HEK293 (cell line): Measurements from ENCODE around the gene HOXC5.
A peak's percentile ranks its signal among the peaks of the same experiment; 100 is the strongest.

ENCODE experiments used
- CTCF ChIA-PET: fragments of 350-600 bp; formaldehyde crosslinking; extraction: SDS; loops from one replicate; lab custom pipeline; 2021; ENCODE audit warnings: antibody characterized with exemption; lab: Yijun Ruan, JAX
- POLR2A ChIA-PET: fragments of 300-600 bp; formaldehyde crosslinking; extraction: SDS; loops from one replicate; lab custom pipeline; 2020; ENCODE audit warnings: antibody characterized with exemption, inconsistent platforms; lab: Yijun Ruan, JAX
- H3K27ac ChIP-seq: fragments of 200-500 bp; sonication (Bioruptor generic); 2 replicates; pipeline ENCODE4 v1.5.1; 2014; ENCODE audit warnings: low read depth, low read length, control low read depth, inconsistent platforms; ENCODE audit errors: extremely low read depth
- H3K36me3 ChIP-seq, 2 experiments: fragments of 200-500 bp in 1 of 2; sonication (Bioruptor generic) in 1 of 2; 1 replicate in 1 of 2; 2 replicates in 1 of 2; pipeline ENCODE4 v1.5.1; 2014 to 2017; ENCODE audit warnings: inconsistent platforms in 2 of 2, low read length in 2 of 2; ENCODE audit not compliant: control insufficient read depth in 2 of 2, insufficient read depth in 1 of 2
- H3K4me1 ChIP-seq: fragments of 200-500 bp; sonication (Bioruptor generic); 2 replicates; pipeline ENCODE4 v1.5.1; 2014; ENCODE audit warnings: mild to moderate bottlenecking, low read length, inconsistent platforms; ENCODE audit not compliant: control insufficient read depth, insufficient read depth
- H3K4me3 ChIP-seq: 2 replicates; pipeline ENCODE4 v1.5.1; 2011; ENCODE audit warnings: low read depth, mild to moderate bottlenecking, control low read depth, low read length, moderate library complexity
- H3K9me3 ChIP-seq: fragments of 200-500 bp; sonication (Bioruptor generic); 2 replicates; pipeline ENCODE4 v1.5.1; 2014; ENCODE audit warnings: low read depth, low read length, inconsistent platforms; ENCODE audit not compliant: control insufficient read depth, insufficient read depth
- KLF7 ChIP-seq: fragments of 450-650 bp; formaldehyde crosslinking; IDR thresholded peaks from 2 replicates; pipeline ENCODE4 v1.5.1; 2016; ENCODE audit warnings: missing biosample characterization, missing genetic modification characterization, borderline replicate concordance
- MZF1 ChIP-seq: fragments of 450-650 bp; formaldehyde crosslinking; IDR thresholded peaks from 2 replicates; pipeline ENCODE4 v1.5.1; 2017; ENCODE audit warnings: missing biosample characterization, missing genetic modification characterization, borderline replicate concordance
- OVOL3 ChIP-seq: fragments of 450-650 bp; formaldehyde crosslinking; IDR thresholded peaks from 2 replicates; pipeline ENCODE4 v1.5.1; 2016; ENCODE audit warnings: missing biosample characterization, missing genetic modification characterization
- PRDM2 ChIP-seq: fragments of 450-650 bp; formaldehyde crosslinking; IDR thresholded peaks from 2 replicates; pipeline ENCODE4 v1.5.1; 2016; ENCODE audit warnings: missing biosample characterization, missing genetic modification characterization, borderline replicate concordance
- SP2 ChIP-seq: fragments of 450-650 bp; formaldehyde crosslinking; IDR thresholded peaks from 2 replicates; pipeline ENCODE4 v1.5.1; 2016; ENCODE audit warnings: missing biosample characterization, missing genetic modification characterization
- ZBTB6 ChIP-seq: fragments of 450-650 bp; formaldehyde crosslinking; IDR thresholded peaks from 2 replicates; pipeline ENCODE4 v1.5.1; 2017; ENCODE audit warnings: missing biosample characterization, missing genetic modification characterization
- ZFP69B ChIP-seq: fragments of 450-650 bp; formaldehyde crosslinking; IDR thresholded peaks from 2 replicates; pipeline ENCODE4 v1.5.1; 2016; ENCODE audit warnings: missing biosample characterization, missing genetic modification characterization
- ZIC2 ChIP-seq: fragments of 450-650 bp; formaldehyde crosslinking; IDR thresholded peaks from 2 replicates; pipeline ENCODE4 v1.5.1; 2016; ENCODE audit warnings: missing biosample characterization, missing genetic modification characterization
- ZNF214 ChIP-seq: fragments of 450-650 bp; formaldehyde crosslinking; IDR thresholded peaks from 2 replicates; pipeline ENCODE4 v1.5.1; 2017; ENCODE audit warnings: missing biosample characterization, mild to moderate bottlenecking, missing genetic modification characterization, borderline replicate concordance
- ZNF324 ChIP-seq: fragments of 450-650 bp; formaldehyde crosslinking; IDR thresholded peaks from 2 replicates; pipeline ENCODE4 v1.5.1; 2016; ENCODE audit warnings: missing biosample characterization, missing genetic modification characterization
- ZNF37A ChIP-seq: fragments of 450-650 bp; IDR thresholded peaks from 2 replicates; pipeline ENCODE4 v1.5.1; 2018; ENCODE audit warnings: missing biosample characterization, missing genetic modification characterization
- ZNF473 ChIP-seq: fragments of 450-650 bp; formaldehyde crosslinking; IDR thresholded peaks from 2 replicates; pipeline ENCODE4 v1.5.1; 2017; ENCODE audit warnings: missing biosample characterization, missing genetic modification characterization
- ZNF530 ChIP-seq: fragments of 450-650 bp; formaldehyde crosslinking; IDR thresholded peaks from 2 replicates; pipeline ENCODE4 v1.5.1; 2016; ENCODE audit warnings: low read depth, missing biosample characterization, missing genetic modification characterization
- ZNF558 ChIP-seq: fragments of 450-650 bp; formaldehyde crosslinking; IDR thresholded peaks from 2 replicates; pipeline ENCODE4 v1.5.1; 2016; ENCODE audit warnings: missing biosample characterization, missing genetic modification characterization
- ZNF580 ChIP-seq: fragments of 450-650 bp; formaldehyde crosslinking; IDR thresholded peaks from 2 replicates; pipeline ENCODE4 v1.5.1; 2016; ENCODE audit warnings: missing biosample characterization, missing genetic modification characterization
- ZNF624 ChIP-seq: fragments of 450-650 bp; formaldehyde crosslinking; IDR thresholded peaks from 2 replicates; pipeline ENCODE4 v1.5.1; 2017; ENCODE audit warnings: missing biosample characterization, missing genetic modification characterization
- ZNF677 ChIP-seq: fragments of 450-650 bp; IDR thresholded peaks from 2 replicates; pipeline ENCODE4 v1.5.0; 2018; ENCODE audit warnings: missing biosample characterization, mild to moderate bottlenecking, missing genetic modification characterization, moderate library complexity
- ZNF837 ChIP-seq: fragments of 450-650 bp; formaldehyde crosslinking; IDR thresholded peaks from 2 replicates; pipeline ENCODE4 v1.5.1; 2016; ENCODE audit warnings: missing biosample characterization, missing genetic modification characterization
- ZNF843 ChIP-seq: fragments of 450-650 bp; formaldehyde crosslinking; IDR thresholded peaks from 2 replicates; pipeline ENCODE4 v1.5.1; 2016; ENCODE audit warnings: missing biosample characterization, missing genetic modification characterization

The HOXC5 gene

GRCh38 chr12:54045868-54046521 lies 13.1 kb downstream of the HOXC5 start:
- H3K4me3 ChIP-seq, result no peak overlapping the region
- ChIA-PET CTCF (interaction anchor here (0.7 to 0.9 kb wide), 2 partner anchors 23 to 155 kb away, joined by 4 read pairs; no protein-coding TSS in a partner anchor), POLR2A (interaction anchor here (0.6 to 2.0 kb wide), 2 partner anchors 8 to 28 kb away, joined by 5 to 15 read pairs; partner anchors contain the start of gene HOXC4)
- no peaks in the 10 kb centered on the region for H3K9me3 ChIP-seq
- peaks cover 7 to 36% of the 10 kb centered on the region in 2 experiments for H3K36me3 ChIP-seq
- no peak overlapping the region for H3K27ac ChIP-seq
- no peak for TF ChIP-seq ZNF843
- no peak for TF ChIP-seq ZNF624 (tag by site-specific recombination)
- no peak for TF ChIP-seq ZNF837 (tag by site-specific recombination)
- TF ChIP-seq PRDM2 (tag by site-specific recombination), result no peak
- no peak for TF ChIP-seq MZF1 (tag by site-specific recombination)
- TF ChIP-seq KLF7 (tag by site-specific recombination), result no peak
- no peak for TF ChIP-seq ZFP69B (tag by site-specific recombination)
- no peak for TF ChIP-seq ZNF677 (tag by site-specific recombination)
- no peak for TF ChIP-seq ZNF473 (tag by site-specific recombination)
- no peak for TF ChIP-seq ZNF37A (tag by site-specific recombination)
- no peak for TF ChIP-seq ZNF558 (tag by site-specific recombination)
- TF ChIP-seq ZNF580 (tag by site-specific recombination), result no peak
- no peak for TF ChIP-seq ZNF530 (tag by site-specific recombination)
- peaks cover 55% of the 10 kb centered on the region for H3K4me1 ChIP-seq

GRCh38 chr12:54046809-54047159 lies 13.9 kb downstream of the HOXC5 start:
- H3K36me3 ChIP-seq, result peaks cover 4 to 29% of the 10 kb centered on the region in 2 experiments
- ChIA-PET POLR2A (no interaction called here), CTCF (interaction anchor here (0.7 kb wide), 1 partner anchor 10 kb away, joined by 3 read pairs; no protein-coding TSS in a partner anchor)
- no peak overlapping the region for H3K4me3 ChIP-seq
- no peaks in the 10 kb centered on the region for H3K9me3 ChIP-seq
- H3K27ac ChIP-seq, result no peak overlapping the region
- TF ChIP-seq SP2 (tag by site-specific recombination) (no peak), OVOL3 (tag by site-specific recombination) (no peak), ZNF214 (tag by site-specific recombination) (no peak), ZBTB6 (tag by site-specific recombination) (peak; percentile 80), ZNF324 (no peak), ZIC2 (no peak)
- peaks cover 58% of the 10 kb centered on the region for H3K4me1 ChIP-seq
